22Rv1 (cell line): Measurements from ENCODE around the gene SNX33.
"Not testable (repeated sequence)": the region's sequence is repeated elsewhere in the genome, so short reads cannot be mapped to it uniquely, and the experiment has no call there.

Source experiments
- H3K27ac ChIP-seq: fragments of 450-650 bp; 2 replicates; pipeline ENCODE4 v1.5.1; 2017
- CTCF ChIP-seq: fragments of 450-650 bp; IDR thresholded peaks from 2 replicates; pipeline ENCODE4 v1.5.1; 2017; ENCODE audit warnings: mild to moderate bottlenecking
- ZFX ChIP-seq: fragments of 450-650 bp; IDR thresholded peaks from 2 replicates; pipeline ENCODE4 v1.6.1; 2017; ENCODE audit warnings: antibody characterized with exemption, borderline replicate concordance

SNX33 gene

GRCh38 chr15:75688278-75688557, 40.5 kb downstream of the SNX33 start:
- H3K27ac ChIP-seq, result no peak overlapping the region
- TF ChIP-seq ZFX, result no peak
- no peak for TF ChIP-seq CTCF

GRCh38 chr15:75688831-75689230, 41.1 kb downstream of the SNX33 start:
- TF ChIP-seq ZFX (no peak), CTCF (no peak)
- no peak overlapping the region for H3K27ac ChIP-seq

- H3K27ac ChIP-seq, result not testable (repeated sequence)
These were observed 41.7 kb downstream of the SNX33 start for GRCh38 chr15:75689429-75689828.

- not testable (repeated sequence) for H3K27ac ChIP-seq
These were observed 44.6 kb downstream of the SNX33 start for GRCh38 chr15:75692311-75692710.

GRCh38 chr15:75693028-75693427, 45.3 kb downstream of the SNX33 start:
- not testable (repeated sequence) for H3K27ac ChIP-seq

- no peak for TF ChIP-seq CTCF
- TF ChIP-seq ZFX, result no peak
- H3K27ac ChIP-seq, result no peak overlapping the region
These were observed 46.0 kb downstream of the SNX33 start for GRCh38 chr15:75693501-75694240.

- TF ChIP-seq CTCF, result no peak
- no peak overlapping the region for H3K27ac ChIP-seq
These were observed 46.8 kb downstream of the SNX33 start for GRCh38 chr15:75694241-75695182.

GRCh38 chr15:75695220-75695619, 47.5 kb downstream of the SNX33 start:
- TF ChIP-seq ZFX, result no peak
- TF ChIP-seq CTCF, result no peak
- H3K27ac ChIP-seq, result no peak overlapping the region
